PC-3 (cell line): Measurements from ENCODE around the gene NOTO. TPM values are rescaled to one million over a fixed set of nuclear protein-coding genes. Genes with fewer than 3 reads are reported as not detected.
"Not testable (repeated sequence)": the region's sequence is repeated elsewhere in the genome, so short reads cannot be mapped to it uniquely, and the experiment has no call there.

ENCODE experiments used
- ATAC-seq: fragments of 200-7000 bp; cut with Tn5 transposase; 2 replicates; pipeline ENCODE4 v1.9.1; 2020; ENCODE audit warnings: mild to moderate bottlenecking, moderate library complexity
- BruUV-seq: library from RNA; stranded (reverse); fragments of 400-500 nt; replicated peaks from 2 replicates; lab custom pipeline; 2021; lab: Mats Ljungman, UMichigan
- CTCF ChIA-PET: fragments of 300-600 bp; sonication (Branson Sonifier 250); formaldehyde crosslinking; loops from one replicate; lab custom pipeline; 2022; ENCODE audit warnings: antibody characterized with exemption; lab: Charles Lee
- POLR2A ChIA-PET: fragments of 300-600 bp; sonication (Branson Sonifier 250); formaldehyde crosslinking; loops from one replicate; lab custom pipeline; 2022; ENCODE audit warnings: antibody characterized with exemption; ENCODE audit not compliant: unreplicated experiment; lab: Charles Lee
- DNase-seq: peaks from one replicate; pipeline ENCODE4 v3.0.0-alpha.2; 2015
- H2AFZ ChIP-seq: fragments of 300-600 bp; sonication (generic); 2 replicates; pipeline ENCODE4 v1.6.0; 2016; ENCODE audit warnings: antibody characterized with exemption, low read length
- H3F3A ChIP-seq: fragments of 300-600 bp; sonication (generic); one replicate; pipeline ENCODE4 v1.6.0; 2017; ENCODE audit warnings: antibody characterized with exemption, low read length, control low read depth, mild to moderate bottlenecking; ENCODE audit not compliant: unreplicated experiment
- H3K27ac ChIP-seq: fragments of 300-600 bp; sonication (generic); 2 replicates; pipeline ENCODE4 v1.5.1; 2016; ENCODE audit warnings: mild to moderate bottlenecking, low read length
- H3K27me3 ChIP-seq: fragments of 300-600 bp; sonication (generic); 2 replicates; pipeline ENCODE4 v1.6.1; 2016; ENCODE audit warnings: low read length, mixed read lengths
- H3K36me3 ChIP-seq: fragments of 300-600 bp; sonication (generic); 2 replicates; pipeline ENCODE4 v1.6.1; 2016; ENCODE audit warnings: low read depth, mixed run types, low read length, mixed read lengths
- H3K4me1 ChIP-seq: fragments of 300-600 bp; sonication (generic); 2 replicates; pipeline ENCODE4 v1.5.1; 2016; ENCODE audit warnings: low read length; ENCODE audit not compliant: insufficient read depth
- H3K4me2 ChIP-seq: fragments of 300-600 bp; sonication (generic); 2 replicates; pipeline ENCODE4 v1.6.0; 2016; ENCODE audit warnings: low read length
- H3K4me3 ChIP-seq: fragments of 300-600 bp; sonication (generic); 2 replicates; pipeline ENCODE4 v1.5.1; 2016; ENCODE audit warnings: mild to moderate bottlenecking, low read length, mixed read lengths
- H3K79me2 ChIP-seq: fragments of 300-600 bp; sonication (generic); 2 replicates; pipeline ENCODE4 v1.6.1; 2017; ENCODE audit warnings: low read length, mixed read lengths
- H3K9ac ChIP-seq: fragments of 300-600 bp; sonication (generic); 2 replicates; pipeline ENCODE4 v1.6.0; 2016; ENCODE audit warnings: mild to moderate bottlenecking, low read length
- H3K9me2 ChIP-seq: fragments of 300-600 bp; sonication (generic); replicated peaks from 2 replicates; pipeline ENCODE4 v1.6.1; 2016; ENCODE audit warnings: mixed run types, low read length, mixed read lengths
- H3K9me3 ChIP-seq: fragments of 300-600 bp; sonication (generic); 2 replicates; pipeline ENCODE4 v1.6.1; 2016; ENCODE audit warnings: low read length, mixed read lengths
- H4K20me1 ChIP-seq: fragments of 300-600 bp; sonication (generic); 2 replicates; pipeline ENCODE4 v1.6.1; 2016; ENCODE audit warnings: low read length, mixed read lengths
- EZH2 ChIP-seq: fragments of 300-600 bp; sonication (generic); IDR thresholded peaks from one replicate; pipeline ENCODE4 v1.6.1; 2017; ENCODE audit warnings: antibody characterized with exemption, mild to moderate bottlenecking, low read length; ENCODE audit not compliant: unreplicated experiment
- EZH2phosphoT487 ChIP-seq: fragments of 300-600 bp; sonication (generic); IDR thresholded peaks from 2 replicates; pipeline ENCODE4 v1.6.1; 2018; ENCODE audit warnings: mild to moderate bottlenecking, antibody characterized with exemption, low read length, borderline replicate concordance
- intact Hi-C: fragments of 100-400 bp; cut with micrococcal nuclease; formaldehyde crosslinking; loops from 2 replicates; pipeline ENCODE4 v1.9.0; 2023
- total RNA-seq: library from RNA; depleted of rRNA; stranded (reverse); fragments of >200 nt; gene quantifications from 2 replicates; pipeline ENCODE4 v1.2.3, GENCODE V29; 2014
- TF ChIP-seq, protein P1 (sequence below): fragments of 300-600 bp; sonication (generic); conservative IDR thresholded peaks from 2 replicates; pipeline ENCODE4 v1.5.1; 2017; ENCODE audit warnings: antibody characterized with exemption, low read depth, mild to moderate bottlenecking, low read length

NOTO gene
- total RNA-seq, 1 experiment from 2014 or later, result 0.07 TPM

DNA sequence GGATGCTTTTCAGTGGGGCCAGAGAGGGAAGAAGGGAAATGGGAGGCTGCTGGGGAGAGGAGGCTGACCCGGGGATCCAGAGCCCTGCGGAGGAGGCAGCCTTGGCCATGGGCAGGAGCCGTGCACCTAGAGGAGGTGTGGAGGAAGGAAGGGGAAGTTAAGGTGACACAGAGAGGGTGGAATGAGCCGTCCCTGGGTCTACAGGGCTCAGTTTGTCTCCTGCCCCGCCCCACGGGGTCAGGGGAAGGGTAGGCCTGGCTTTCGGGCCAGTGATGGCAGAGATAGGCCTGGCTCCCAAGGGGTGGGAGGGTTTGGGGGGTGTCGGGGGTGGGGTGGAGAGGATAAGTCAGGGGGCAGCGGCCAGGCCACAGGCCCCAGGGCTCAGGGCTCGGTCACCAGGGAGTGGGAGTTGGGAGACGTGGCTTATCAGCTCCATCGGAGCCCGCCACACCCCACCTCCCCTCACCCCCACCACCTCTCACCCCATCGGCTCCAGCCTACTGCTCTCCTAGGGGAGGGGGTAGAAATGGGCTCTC, 39.5 kb upstream of the NOTO start:
- Histone ChIP-seq H3K9me2 (no peaks in the 10 kb centered on the region), H2AFZ (no peak overlapping the region), H3K4me3 (no peak overlapping the region), H3K79me2 (no peaks in the 10 kb centered on the region), H3K9me3 (no peaks in the 10 kb centered on the region), H3K27me3 (0 out of 2 replicates have a peak, but pooled peaks cover 4% of the 10 kb centered on the region), H3K4me2 (no peak overlapping the region), H3K36me3 (no peaks in the 10 kb centered on the region), H3K9ac (no peak overlapping the region), H3F3A (no peaks in the 10 kb centered on the region), H3K4me1 (no peaks in the 10 kb centered on the region), H4K20me1 (no peaks in the 10 kb centered on the region), H3K27ac (no peak overlapping the region)
- ATAC-seq (no peak), DNase-seq (no peak)
- TF ChIP-seq, protein P1, sequence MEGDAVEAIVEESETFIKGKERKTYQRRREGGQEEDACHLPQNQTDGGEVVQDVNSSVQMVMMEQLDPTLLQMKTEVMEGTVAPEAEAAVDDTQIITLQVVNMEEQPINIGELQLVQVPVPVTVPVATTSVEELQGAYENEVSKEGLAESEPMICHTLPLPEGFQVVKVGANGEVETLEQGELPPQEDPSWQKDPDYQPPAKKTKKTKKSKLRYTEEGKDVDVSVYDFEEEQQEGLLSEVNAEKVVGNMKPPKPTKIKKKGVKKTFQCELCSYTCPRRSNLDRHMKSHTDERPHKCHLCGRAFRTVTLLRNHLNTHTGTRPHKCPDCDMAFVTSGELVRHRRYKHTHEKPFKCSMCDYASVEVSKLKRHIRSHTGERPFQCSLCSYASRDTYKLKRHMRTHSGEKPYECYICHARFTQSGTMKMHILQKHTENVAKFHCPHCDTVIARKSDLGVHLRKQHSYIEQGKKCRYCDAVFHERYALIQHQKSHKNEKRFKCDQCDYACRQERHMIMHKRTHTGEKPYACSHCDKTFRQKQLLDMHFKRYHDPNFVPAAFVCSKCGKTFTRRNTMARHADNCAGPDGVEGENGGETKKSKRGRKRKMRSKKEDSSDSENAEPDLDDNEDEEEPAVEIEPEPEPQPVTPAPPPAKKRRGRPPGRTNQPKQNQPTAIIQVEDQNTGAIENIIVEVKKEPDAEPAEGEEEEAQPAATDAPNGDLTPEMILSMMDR, result no peak
- TF ChIP-seq EZH2 (no peak), EZH2phosphoT487 (no peak)
- intact Hi-C loops, result loop anchor here (1.0 kb wide), 3 partner anchors 78 to 271 kb away; no protein-coding TSS in a partner anchor
- no TSS peak for BruUV-seq
- ChIA-PET CTCF (interaction anchor here (0.5 to 0.7 kb wide), 3 partner anchors 16 to 91 kb away, joined by 6 to 10 read pairs (median 6); no protein-coding TSS in a partner anchor), POLR2A (no interaction called here)

DNA sequence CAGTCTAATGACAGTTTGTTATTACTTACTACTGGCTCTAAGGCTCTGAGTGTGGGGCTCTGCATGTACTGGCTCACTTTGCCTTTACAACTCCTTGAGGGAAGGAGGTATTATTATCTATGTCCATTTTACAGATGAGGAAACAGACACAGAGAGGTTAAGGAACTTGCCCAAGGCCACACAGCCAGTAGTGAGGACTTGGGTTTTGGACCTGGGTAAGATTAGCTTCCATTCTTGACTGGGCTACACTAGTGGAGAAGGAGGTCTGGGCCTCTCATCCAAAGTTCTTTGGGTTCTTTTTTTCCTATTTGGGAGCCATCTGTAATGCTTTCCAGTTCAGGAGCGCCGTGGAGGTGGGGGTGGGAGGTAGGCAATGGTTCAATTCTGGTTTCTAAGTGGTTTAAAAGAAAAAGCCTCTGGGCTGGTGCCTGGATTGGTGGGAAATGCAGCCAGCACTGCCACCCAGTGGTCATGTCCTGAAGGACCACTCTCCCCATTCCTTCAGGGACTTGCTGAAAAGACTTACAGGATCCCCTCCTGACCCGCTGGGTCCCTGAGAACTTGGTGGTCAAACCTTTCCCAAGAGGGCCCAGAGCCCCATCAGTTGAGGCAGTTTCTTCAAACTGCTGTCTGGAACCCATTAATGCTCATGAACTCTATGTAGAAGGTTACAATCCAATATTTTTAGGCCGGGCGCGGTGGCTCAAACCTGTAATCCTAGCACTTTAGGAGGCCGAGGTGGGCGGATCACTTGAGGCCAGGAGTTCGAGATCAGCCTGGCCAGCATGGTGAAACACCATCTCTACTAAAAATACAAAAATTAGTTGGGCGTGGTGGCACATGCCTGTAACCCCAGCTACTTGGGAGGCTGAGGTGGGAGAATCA, 38.6 kb upstream of the NOTO start:
- no peaks in the 10 kb centered on the region for H3K36me3 ChIP-seq
- TF ChIP-seq EZH2, result no peak
- TF ChIP-seq, protein P1, result peak; percentile 85
- no peaks in the 10 kb centered on the region for H3K27me3 ChIP-seq
- intact Hi-C loops, result loop anchor here (1.0 kb wide), 3 partner anchors 78 to 271 kb away; no protein-coding TSS in a partner anchor
- no peak overlapping the region for H2AFZ ChIP-seq
- no peaks in the 10 kb centered on the region for H3F3A ChIP-seq
- no peaks in the 10 kb centered on the region for H3K4me1 ChIP-seq
- H3K9ac ChIP-seq, result no peak overlapping the region
- peak; percentile 81 for DNase-seq
- ChIA-PET POLR2A (no interaction called here), CTCF (interaction anchor here (0.5 to 0.7 kb wide), 3 partner anchors 15 to 91 kb away, joined by 6 to 10 read pairs (median 6); no protein-coding TSS in a partner anchor)
- ATAC-seq, result peak; percentile 96
- H3K4me2 ChIP-seq, result no peak overlapping the region
- no peak overlapping the region for H3K27ac ChIP-seq
- no TSS peak for BruUV-seq
- no peaks in the 10 kb centered on the region for H4K20me1 ChIP-seq
- no peaks in the 10 kb centered on the region for H3K79me2 ChIP-seq
- H3K9me3 ChIP-seq, result no peaks in the 10 kb centered on the region
- no peaks in the 10 kb centered on the region for H3K9me2 ChIP-seq
- H3K4me3 ChIP-seq, result no peak overlapping the region

- H3F3A ChIP-seq, BruUV-seq, H4K20me1 ChIP-seq, DNase-seq, H3K4me1 ChIP-seq, CTCF ChIA-PET, H3K9ac ChIP-seq, H3K4me3 ChIP-seq, H2AFZ ChIP-seq, POLR2A ChIA-PET, H3K27me3 ChIP-seq, H3K36me3 ChIP-seq, H3K27ac ChIP-seq, H3K9me3 ChIP-seq, H3K79me2 ChIP-seq, intact Hi-C loops, ATAC-seq, H3K4me2 ChIP-seq, H3K9me2 ChIP-seq: not testable (repeated sequence)
Measured at GRCh38 chr2:73165978-73166377, 36.4 kb upstream of the NOTO start.

- H3F3A ChIP-seq, H3K9me3 ChIP-seq, H3K4me2 ChIP-seq, H3K36me3 ChIP-seq, BruUV-seq, H3K27me3 ChIP-seq, H3K79me2 ChIP-seq, ATAC-seq, H2AFZ ChIP-seq, CTCF ChIA-PET, POLR2A ChIA-PET, H3K4me1 ChIP-seq, H4K20me1 ChIP-seq, H3K4me3 ChIP-seq, DNase-seq, H3K27ac ChIP-seq, intact Hi-C loops, H3K9me2 ChIP-seq, H3K9ac ChIP-seq: not testable (repeated sequence)
Measured at GRCh38 chr2:73166813-73167212, 35.6 kb upstream of the NOTO start.
